ENCODE results near the gene MVP. TPM values are rescaled to one million over a fixed set of nuclear protein-coding genes. Genes with fewer than 3 reads are reported as not detected.
A peak's percentile ranks its signal among the peaks of the same experiment; 100 is the strongest.

MVP gene
- total RNA-seq, 4 donors from 2014 or later = 40.3 to 77.5 (median 47.6) TPM

DNA sequence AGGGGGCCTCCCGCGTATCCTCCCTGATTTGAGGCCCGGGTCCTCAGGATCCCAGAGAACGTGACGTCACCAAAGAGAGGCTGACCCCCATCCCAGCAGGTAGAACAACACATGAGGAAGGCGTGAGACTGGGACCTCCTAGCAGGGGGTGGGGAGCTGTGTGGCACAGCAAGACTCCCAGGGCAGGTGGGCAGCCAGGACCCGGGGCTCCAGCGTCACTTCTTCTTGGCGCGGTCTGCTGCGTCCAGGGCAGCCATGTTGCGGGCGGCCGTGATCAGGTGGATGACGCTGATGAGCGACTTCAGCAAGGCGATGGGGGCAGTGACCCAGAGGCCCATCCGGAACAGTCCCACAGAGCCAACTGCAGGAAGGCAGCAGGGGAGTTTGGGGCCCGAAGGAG lies 38.7 kb downstream of the MVP start:
- H3K9me3 ChIP-seq = no peaks in the 10 kb centered on the region
- no peak overlapping the region for H3K4me3 ChIP-seq
- H3K4me1 ChIP-seq = peaks cover 18 to 20% of the 10 kb centered on the region in 2 donors
- in situ Hi-C loops (cut with MboI; ENCODE audit: low sequenced_read_pairs in 4 of 4) = no loop called here
- H3K36me3 ChIP-seq = peaks cover 0 to 33% of the 10 kb centered on the region in 2 donors
- H3K27me3 ChIP-seq = no peaks in the 10 kb centered on the region
- ATAC-seq (no peak), DNase-seq (no peak)
- intact Hi-C loops (cut with DNase I; ENCODE audit: low total_unique reads) = no loop called here
- TF ChIP-seq POLR2A (IDR thresholded peaks at IDR 0.05) (no peak), CTCF (IDR thresholded peaks at IDR 0.05 in 4 of 5, conservative IDR thresholded peaks at IDR 0.05 in 1 of 5) (no peak)
- H3K27ac ChIP-seq = no peak overlapping the region

- Histone ChIP-seq H3K27ac (no peak overlapping the region), H3K4me3 (no peak overlapping the region), H3K9me3 (no peaks in the 10 kb centered on the region), H3K27me3 (no peaks in the 10 kb centered on the region), H3K36me3 (peaks cover 0 to 33% of the 10 kb centered on the region in 2 donors), H3K4me1 (peaks cover 18 to 20% of the 10 kb centered on the region in 2 donors)
- DNase-seq = no peak
- no peak for ATAC-seq
- in situ Hi-C loops (cut with MboI; ENCODE audit: low sequenced_read_pairs in 4 of 4) (no loop called here), intact Hi-C loops (cut with DNase I; ENCODE audit: low total_unique reads) (loop anchor here (10.0 kb wide), 1 partner anchor 165 kb away; the partner anchor contains the start of gene C16orf92)
- TF ChIP-seq POLR2A (IDR thresholded peaks at IDR 0.05) (no peak), CTCF (IDR thresholded peaks at IDR 0.05 in 4 of 5, conservative IDR thresholded peaks at IDR 0.05 in 1 of 5) (no peak)
Measured at GRCh38 chr16:29860218-29860617, 40.0 kb downstream of the MVP start.

- peak overlapping the region; percentile 78 to 98 (median 80) for H3K4me3 ChIP-seq
- no peak for ATAC-seq
- H3K27me3 ChIP-seq = no peaks in the 10 kb centered on the region
- TF ChIP-seq POLR2A (IDR thresholded peaks at IDR 0.05) (no peak), CTCF (IDR thresholded peaks at IDR 0.05 in 4 of 5, conservative IDR thresholded peaks at IDR 0.05 in 1 of 5) (peak in 2 of 5 experiments; percentile 6 to 8)
- no peak for DNase-seq
- peaks cover 0 to 33% of the 10 kb centered on the region in 2 donors for H3K36me3 ChIP-seq
- H3K9me3 ChIP-seq = no peaks in the 10 kb centered on the region
- intact Hi-C loops (cut with DNase I; ENCODE audit: low total_unique reads) = loop anchor here (2.0 to 10.0 kb wide), 2 partner anchors 72 to 162 kb away; partner anchors contain the start of genes C16orf92 and KIF22
- H3K27ac ChIP-seq = peak overlapping the region; percentile 87 to 96 (median 93)
- peaks cover 18 to 20% of the 10 kb centered on the region in 2 donors for H3K4me1 ChIP-seq
- in situ Hi-C loops (cut with MboI; ENCODE audit: low sequenced_read_pairs in 4 of 4) = no loop called here
Measured at GRCh38 chr16:29862383-29862883, 42.2 kb downstream of the MVP start.

DNA sequence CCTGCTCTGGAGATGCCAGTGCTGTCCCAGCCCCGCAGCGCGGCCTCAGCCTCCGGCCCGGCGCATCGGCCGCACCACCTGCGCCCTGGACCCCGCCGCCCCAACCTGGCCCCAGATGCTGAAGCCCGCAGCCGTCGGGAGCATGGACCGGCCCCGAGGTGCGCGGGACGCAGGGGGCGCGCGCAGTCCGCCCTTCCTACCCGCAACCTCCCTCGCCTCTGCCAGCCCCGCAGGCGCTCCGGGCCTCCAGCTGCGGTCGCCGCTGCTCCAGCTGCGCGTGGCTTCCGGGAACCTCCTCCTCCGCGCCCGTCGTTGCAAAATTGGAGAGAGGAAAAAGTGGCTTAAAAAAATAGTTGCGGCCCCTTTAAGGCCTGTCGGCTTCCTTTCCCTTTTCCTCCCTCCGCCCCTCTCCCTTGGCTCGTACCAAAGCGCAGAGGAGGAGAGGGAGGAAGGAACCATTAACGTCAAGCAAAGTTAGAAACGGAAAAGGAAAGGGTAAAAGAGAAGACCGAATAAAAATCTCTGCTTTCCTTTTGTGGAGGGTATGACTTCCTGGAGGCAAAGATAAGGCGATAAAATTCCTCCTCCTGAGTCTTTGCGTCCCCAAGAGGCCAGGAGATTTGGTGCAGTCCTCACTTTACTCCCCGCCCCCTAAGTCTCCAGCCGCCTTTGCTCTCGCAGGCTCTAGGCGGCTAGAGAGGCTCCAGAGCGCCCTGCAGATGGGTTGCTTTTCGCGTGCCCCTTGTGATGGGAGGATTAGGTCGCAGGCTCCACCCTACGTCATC lies 42.8 kb downstream of the MVP start, which contains the start of gene CDIPT:
TSS of gene CDIPT (minus strand) at position 343 of the 785 bp plus-strand sequence. CDS start 369 bp downstream, outside the sequence.
- DNase-seq = peak; percentile 92 to 94
- Histone ChIP-seq H3K4me1 (peaks cover 18 to 20% of the 10 kb centered on the region in 2 donors), H3K36me3 (peaks cover 0 to 33% of the 10 kb centered on the region in 2 donors), H3K27ac (peak within 1 kb of the TSS; percentile 87 to 96 (median 93)), H3K4me3 (peak within 1 kb of the TSS; percentile 78 to 98 (median 80)), H3K9me3 (no peaks in the 10 kb centered on the region), H3K27me3 (no peaks in the 10 kb centered on the region)
- in situ Hi-C loops (cut with MboI; ENCODE audit: low sequenced_read_pairs in 4 of 4) = no loop called here
- ATAC-seq = peak; percentile 99
- intact Hi-C loops (cut with DNase I; ENCODE audit: low total_unique reads) = loop anchor here (1.0 to 10.0 kb wide), 6 partner anchors 37 to 162 kb away; partner anchors contain the start of genes ASPHD1, C16orf92, HIRIP3 and KCTD13
- TF ChIP-seq POLR2A (IDR thresholded peaks at IDR 0.05) = peak; percentile 36 to 41
- peak; percentile 32 to 64 (median 57) for TF ChIP-seq CTCF (IDR thresholded peaks at IDR 0.05 in 4 of 5, conservative IDR thresholded peaks at IDR 0.05 in 1 of 5)
